ENCODE data around the gene RAX2. TPM values are rescaled to one million over a fixed set of nuclear protein-coding genes. Genes with fewer than 3 reads are reported as not detected.
A peak's percentile ranks its signal among the peaks of the same experiment; 100 is the strongest.
"Not testable (repeated sequence)": the region's sequence is repeated elsewhere in the genome, so short reads cannot be mapped to it uniquely, and the experiment has no call there.

The RAX2 gene
- total RNA-seq, 2 experiments from 2014 or later: not detected

- ATAC-seq (no peak), DNase-seq (no peak)
- H3K4me1 Mint-ChIP-seq (ENCODE audit: low read depth): peaks cover 46% of the 10 kb centered on the region
- no peak overlapping the region for H3K4me3 Mint-ChIP-seq
- H3K27ac Mint-ChIP-seq: no peak overlapping the region
- CTCF ChIA-PET: no interaction called here
- POLR2A ChIA-PET: no interaction called here
- H3K36me3 Mint-ChIP-seq (ENCODE audit: low read depth): peaks cover 28% of the 10 kb centered on the region
- no peaks in the 10 kb centered on the region for H3K27me3 Mint-ChIP-seq (ENCODE audit: low read depth)
- no peaks in the 10 kb centered on the region for H3K9me3 Mint-ChIP-seq (ENCODE audit: insufficient read depth)
Measured at GRCh38 chr19:3765121-3765520, 6.9 kb downstream of the RAX2 start.

DNA sequence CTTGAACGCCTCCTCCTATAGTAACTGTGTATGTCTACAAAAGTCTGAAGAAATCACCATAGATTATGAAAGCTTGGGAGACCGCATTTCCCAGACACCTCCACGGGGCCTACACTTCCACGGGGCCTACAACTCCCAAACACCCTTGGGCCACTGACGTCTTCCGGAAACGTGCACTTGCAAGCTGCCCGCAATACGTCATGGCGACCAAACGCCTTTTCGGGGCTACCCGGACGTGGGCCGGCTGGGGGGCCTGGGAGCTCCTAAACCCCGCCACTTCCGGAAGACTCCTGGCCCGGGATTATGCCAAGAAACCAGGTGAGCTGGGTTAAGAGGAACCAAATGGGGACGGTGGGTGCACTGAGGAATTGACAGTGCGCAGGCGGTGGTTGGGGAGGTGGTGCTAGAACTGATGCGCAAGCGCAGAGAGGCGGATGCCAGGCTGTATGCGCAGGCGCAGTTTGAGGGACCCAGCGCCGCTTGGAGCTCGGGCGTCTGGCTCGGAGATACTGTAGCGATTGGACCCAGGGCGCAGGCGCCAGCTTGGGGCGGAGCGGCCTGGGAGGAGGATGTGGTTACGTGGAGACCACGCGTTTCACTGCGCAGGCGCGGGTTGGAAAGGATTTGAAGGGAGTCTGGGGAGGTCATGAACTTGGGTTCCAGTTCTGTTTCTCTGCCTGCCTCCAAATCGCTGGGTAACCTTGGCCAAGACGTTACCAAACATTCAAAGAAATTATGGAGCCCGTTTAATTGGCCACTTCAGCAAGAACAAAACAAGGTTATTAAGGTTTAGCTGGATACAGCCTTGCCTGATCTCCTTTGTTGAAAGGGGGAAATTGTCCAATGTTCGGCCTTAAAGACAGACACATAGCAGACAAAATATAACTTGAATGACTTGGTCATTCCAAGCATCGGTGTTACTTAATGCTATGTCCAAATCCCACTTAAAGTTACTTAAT, 9.2 kb downstream of the RAX2 start, which contains the start of gene MRPL54:
MRPL54 (plus strand) TSS at position 182 of the 959 bp plus-strand sequence; CDS start at position 201, 19 bp downstream.
- H3K27me3 Mint-ChIP-seq (ENCODE audit: low read depth): no peaks in the 10 kb centered on the region
- peak; percentile 86 for ATAC-seq
- CTCF ChIA-PET: interaction anchor here (0.6 to 4.5 kb wide), 28 partner anchors 9 to 618 kb away, joined by 3 to 40 read pairs (median 4); partner anchors contain the start of genes DAPK3 and MATK
- H3K27ac Mint-ChIP-seq: peak within 1 kb of the TSS; percentile 100
- peaks cover 47% of the 10 kb centered on the region for H3K4me1 Mint-ChIP-seq (ENCODE audit: low read depth)
- peaks cover 30% of the 10 kb centered on the region for H3K36me3 Mint-ChIP-seq (ENCODE audit: low read depth)
- peak; percentile 100 for DNase-seq
- POLR2A ChIA-PET: interaction anchor here (0.6 to 2.2 kb wide), 19 partner anchors 8 to 579 kb away, joined by 3 to 8 read pairs (median 5); partner anchors contain the start of genes ANKRD24, DAPK3 and YJU2
- peak within 1 kb of the TSS; percentile 96 for H3K4me3 Mint-ChIP-seq
- no peaks in the 10 kb centered on the region for H3K9me3 Mint-ChIP-seq (ENCODE audit: insufficient read depth)

- Mint-ChIP-seq H3K36me3 (ENCODE audit: low read depth) (peaks cover 31% of the 10 kb centered on the region), H3K27me3 (ENCODE audit: low read depth) (no peaks in the 10 kb centered on the region), H3K27ac (peak overlapping the region; percentile 100), H3K9me3 (ENCODE audit: insufficient read depth) (no peaks in the 10 kb centered on the region), H3K4me1 (ENCODE audit: low read depth) (peaks cover 45% of the 10 kb centered on the region), H3K4me3 (peak overlapping the region; percentile 96)
- DNase-seq (no peak), ATAC-seq (no peak)
- CTCF ChIA-PET: interaction anchor here (0.7 to 4.5 kb wide), 24 partner anchors 9 to 619 kb away, joined by 3 to 40 read pairs (median 6); partner anchors contain the start of genes DAPK3 and MATK
- POLR2A ChIA-PET: interaction anchor here (0.6 to 2.2 kb wide), 13 partner anchors 9 to 580 kb away, joined by 3 to 8 read pairs (median 5); partner anchors contain the start of genes ANKRD24 and YJU2
Measured at GRCh38 chr19:3762130-3762473, 9.9 kb downstream of the RAX2 start.

GRCh38 chr19:3761382-3762129, 10.5 kb downstream of the RAX2 start, which contains the start of gene APBA3:
Gene APBA3 (minus strand): TSS chr19:3761692. CDS start chr19:3760264, 1,428 bp downstream.
- ChIA-PET POLR2A (interaction anchor here (0.6 to 2.2 kb wide), 11 partner anchors 8 to 581 kb away, joined by 4 to 8 read pairs (median 5); partner anchors contain the start of gene YJU2), CTCF (interaction anchor here (1.0 to 4.5 kb wide), 23 partner anchors 8 to 379 kb away, joined by 3 to 40 read pairs (median 7); partner anchors contain the start of gene DAPK3)
- Mint-ChIP-seq H3K36me3 (ENCODE audit: low read depth) (peaks cover 30% of the 10 kb centered on the region), H3K27me3 (ENCODE audit: low read depth) (no peaks in the 10 kb centered on the region), H3K9me3 (ENCODE audit: insufficient read depth) (no peaks in the 10 kb centered on the region), H3K4me3 (peak within 1 kb of the TSS; percentile 96), H3K4me1 (ENCODE audit: low read depth) (peaks cover 41% of the 10 kb centered on the region), H3K27ac (peak within 1 kb of the TSS; percentile 100)
- DNase-seq: peak; percentile 95
- peak; percentile 54 for ATAC-seq

- POLR2A ChIA-PET: interaction anchor here (0.6 to 1.1 kb wide), 3 partner anchors 9 to 52 kb away, joined by 3 to 4 read pairs (median 4); no protein-coding TSS in a partner anchor
- peak overlapping the region; percentile 93 for H3K27ac Mint-ChIP-seq
- no peaks in the 10 kb centered on the region for H3K27me3 Mint-ChIP-seq (ENCODE audit: low read depth)
- H3K36me3 Mint-ChIP-seq (ENCODE audit: low read depth): peaks cover 25% of the 10 kb centered on the region
- CTCF ChIA-PET: interaction anchor here (1.2 to 4.5 kb wide), 7 partner anchors 21 to 380 kb away, joined by 3 to 40 read pairs (median 7); no protein-coding TSS in a partner anchor
- ATAC-seq (no peak), DNase-seq (peak; percentile 44)
- peaks cover 37% of the 10 kb centered on the region for H3K4me1 Mint-ChIP-seq (ENCODE audit: low read depth)
- no peaks in the 10 kb centered on the region for H3K9me3 Mint-ChIP-seq (ENCODE audit: insufficient read depth)
- peak overlapping the region; percentile 96 for H3K4me3 Mint-ChIP-seq
Measured at GRCh38 chr19:3760871-3761361, 11.1 kb downstream of the RAX2 start.

GRCh38 chr19:3759482-3760254, 12.4 kb downstream of the RAX2 start:
- ATAC-seq: no peak
- no peak for DNase-seq
- no peak overlapping the region for H3K27ac Mint-ChIP-seq
- H3K36me3 Mint-ChIP-seq (ENCODE audit: low read depth): peaks cover 33% of the 10 kb centered on the region
- no peaks in the 10 kb centered on the region for H3K9me3 Mint-ChIP-seq (ENCODE audit: insufficient read depth)
- peaks cover 45% of the 10 kb centered on the region for H3K4me1 Mint-ChIP-seq (ENCODE audit: low read depth)
- H3K27me3 Mint-ChIP-seq (ENCODE audit: low read depth): no peaks in the 10 kb centered on the region
- peak overlapping the region; percentile 96 for H3K4me3 Mint-ChIP-seq
- CTCF ChIA-PET: interaction anchor here (1.9 to 4.5 kb wide), 2 partner anchors 20 to 63 kb away, joined by 7 to 40 read pairs; no protein-coding TSS in a partner anchor
- POLR2A ChIA-PET: interaction anchor here (0.6 to 1.1 kb wide), 3 partner anchors 21 to 192 kb away, joined by 3 to 4 read pairs (median 4); no protein-coding TSS in a partner anchor

DNA sequence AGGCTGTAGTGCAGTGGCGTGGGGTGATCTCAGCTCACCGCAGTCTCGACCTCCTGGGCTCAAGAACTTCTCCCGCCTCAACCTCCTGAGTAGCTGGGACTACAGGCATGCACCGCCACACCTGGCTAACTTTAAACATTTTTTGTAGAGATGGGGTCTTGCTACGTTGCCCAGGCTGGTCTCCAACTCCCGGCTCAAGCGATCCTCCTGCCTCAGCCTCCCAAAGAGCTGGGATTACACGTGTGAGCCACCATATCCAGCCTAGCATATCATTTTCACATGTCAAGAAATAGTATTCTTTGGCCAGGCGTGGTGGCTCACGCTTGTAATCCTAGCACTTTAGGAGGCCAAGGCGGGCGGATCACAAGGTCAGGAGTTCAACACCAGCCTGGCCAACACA, 13.7 kb downstream of the RAX2 start:
- peaks cover 46% of the 10 kb centered on the region for H3K4me1 Mint-ChIP-seq (ENCODE audit: low read depth)
- H3K27me3 Mint-ChIP-seq (ENCODE audit: low read depth); H3K4me3 Mint-ChIP-seq; DNase-seq; H3K27ac Mint-ChIP-seq; ATAC-seq; POLR2A ChIA-PET; H3K9me3 Mint-ChIP-seq (ENCODE audit: insufficient read depth); CTCF ChIA-PET: not testable (repeated sequence)
- H3K36me3 Mint-ChIP-seq (ENCODE audit: low read depth): peaks cover 34% of the 10 kb centered on the region

DNA sequence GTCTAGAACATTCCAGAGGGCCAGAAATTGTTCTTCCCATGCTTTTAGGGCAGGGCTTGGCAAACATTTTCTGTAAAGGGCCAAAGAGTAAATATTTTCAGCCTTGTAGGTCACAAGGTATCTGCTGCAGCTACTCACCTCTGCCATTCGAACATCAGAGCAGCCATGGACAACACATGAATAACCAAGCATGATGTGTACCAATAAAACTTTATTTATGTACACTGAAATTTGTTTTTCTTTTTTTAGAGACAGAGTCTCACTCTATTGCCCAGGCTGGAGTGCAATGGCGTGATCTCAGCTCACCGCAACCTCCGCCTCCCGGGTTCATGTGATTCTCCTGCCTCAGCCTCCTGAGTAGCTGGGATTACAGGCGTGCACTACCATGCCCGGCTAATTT, 14.3 kb downstream of the RAX2 start:
- CTCF ChIA-PET; H3K4me3 Mint-ChIP-seq; ATAC-seq; H3K27ac Mint-ChIP-seq; DNase-seq; H3K9me3 Mint-ChIP-seq (ENCODE audit: insufficient read depth); POLR2A ChIA-PET; H3K27me3 Mint-ChIP-seq (ENCODE audit: low read depth): not testable (repeated sequence)
- H3K4me1 Mint-ChIP-seq (ENCODE audit: low read depth): peaks cover 41% of the 10 kb centered on the region
- H3K36me3 Mint-ChIP-seq (ENCODE audit: low read depth): peaks cover 31% of the 10 kb centered on the region

- Mint-ChIP-seq H3K9me3 (ENCODE audit: insufficient read depth) (no peaks in the 10 kb centered on the region), H3K36me3 (ENCODE audit: low read depth) (peaks cover 40% of the 10 kb centered on the region), H3K4me3 (no peak overlapping the region), H3K4me1 (ENCODE audit: low read depth) (peaks cover 13% of the 10 kb centered on the region), H3K27me3 (ENCODE audit: low read depth) (no peaks in the 10 kb centered on the region), H3K27ac (no peak overlapping the region)
- no peak for ATAC-seq
- no peak for DNase-seq
- CTCF ChIA-PET: interaction anchor here (1.4 kb wide), 1 partner anchor 9 kb away, joined by 4 read pairs; the partner anchor contains the start of gene MRPL54
- POLR2A ChIA-PET: no interaction called here
Measured at GRCh38 chr19:3753631-3754410, 18.2 kb downstream of the RAX2 start.

- no peak for DNase-seq
- H3K36me3 Mint-ChIP-seq (ENCODE audit: low read depth): peaks cover 34% of the 10 kb centered on the region
- H3K9me3 Mint-ChIP-seq (ENCODE audit: insufficient read depth): no peaks in the 10 kb centered on the region
- H3K4me1 Mint-ChIP-seq (ENCODE audit: low read depth): peaks cover 13% of the 10 kb centered on the region
- no peak overlapping the region for H3K4me3 Mint-ChIP-seq
- CTCF ChIA-PET: no interaction called here
- no peaks in the 10 kb centered on the region for H3K27me3 Mint-ChIP-seq (ENCODE audit: low read depth)
- no peak overlapping the region for H3K27ac Mint-ChIP-seq
- no peak for ATAC-seq
- POLR2A ChIA-PET: no interaction called here
Measured at GRCh38 chr19:3752492-3752891, 19.5 kb downstream of the RAX2 start.

All from activated CD8-positive, alpha-beta T cell treated with anti-CD3 and anti-CD28 coated beads, Interleukin-2, amount 10 ng/mL, durations not matched to agents 7 days and 5 days (primary cell).